HepG2 (cell line): Measurements from ENCODE around the gene P2RY8. TPM values are rescaled to one million over a fixed set of nuclear protein-coding genes. Genes with fewer than 3 reads are reported as not detected.
A peak's percentile ranks its signal among the peaks of the same experiment; 100 is the strongest.

ENCODE experiments used
- ATAC-seq: fragments of 200-7000 bp; cut with Tn5 transposase; 3 replicates; pipeline ENCODE4 v1.9.1; 2020; ENCODE audit warnings: mild to moderate bottlenecking, moderate library complexity
- BruUV-seq: library from RNA; stranded (reverse); fragments of 400-500 nt; replicated peaks from 2 replicates; lab custom pipeline; 2021; lab: Mats Ljungman, UMichigan
- CTCF ChIA-PET: fragments of 300-600 bp; formaldehyde crosslinking; extraction: SDS; loops from one replicate; lab custom pipeline; 2021; ENCODE audit warnings: low total read pairs, inconsistent platforms, low intra/inter-chr PET ratio; lab: Yijun Ruan, JAX
- POLR2A ChIA-PET: fragments of 350-600 bp; sonication (Branson Sonifier 250); formaldehyde crosslinking; loops from one replicate; lab custom pipeline; 2020; ENCODE audit warnings: antibody characterized with exemption, inconsistent platforms; lab: Yijun Ruan, JAX
- DNase-seq: peaks from one replicate; pipeline ENCODE4 v3.0.0-alpha.2; 2015; ENCODE audit warnings: low spot score
- FAIRE-seq: peaks from 3 replicates; lab custom pipeline; 2011; peaks lifted over from hg19 to GRCh38; lab: Jason Lieb, UNC
- H2AFZ ChIP-seq: one replicate; pipeline ENCODE4 v1.6.1; 2011; ENCODE audit warnings: low read length, inconsistent platforms
- H3K27ac ChIP-seq: fragments of 300-600 bp; 3 replicates; pipeline ENCODE4 v1.8.0; 2011; ENCODE audit warnings: mixed run types, mild to moderate bottlenecking, mixed read lengths, low read length, inconsistent platforms; ENCODE audit not compliant: insufficient read depth; ENCODE audit errors: extremely low read length
- H3K27me3 ChIP-seq, 2 experiments: fragments of 200-600 bp in 1 of 2; 2 replicates in 1 of 2; 3 replicates in 1 of 2; pipeline versions ENCODE4 v1.6.0 to v1.8.0; 2011; ENCODE audit warnings: low read length in 2 of 2, mild to moderate bottlenecking in 2 of 2, moderate library complexity in 2 of 2, inconsistent platforms in 1 of 2; ENCODE audit not compliant: insufficient read depth in 2 of 2, control insufficient read depth in 1 of 2
- H3K36me3 ChIP-seq, 2 experiments: fragments of 200-600 bp in 1 of 2; replicated peaks in 1 of 2; 2 replicates in 1 of 2; 3 replicates in 1 of 2; pipeline versions ENCODE4 v1.5.1 to v1.8.0; 2011; ENCODE audit warnings: low read length in 2 of 2, inconsistent platforms in 1 of 2; ENCODE audit not compliant: insufficient read depth in 2 of 2, control insufficient read depth in 1 of 2
- H3K4me1 ChIP-seq: 2 replicates; pipeline ENCODE4 v1.5.1; 2012; ENCODE audit warnings: low read length, inconsistent platforms; ENCODE audit not compliant: insufficient read depth
- H3K4me2 ChIP-seq: 2 replicates; pipeline ENCODE4 v1.6.0; 2011; ENCODE audit warnings: low read depth, low read length, inconsistent platforms
- H3K4me3 ChIP-seq, 3 experiments: fragments of 200-600 bp in 1 of 3; sonication (generic), shearing (Covaris generic) in 1 of 3; replicated peaks in 1 of 3; 2 replicates each; pipeline ENCODE4 v1.5.1; 2011 to 2016; ENCODE audit warnings: low read length in 3 of 3, inconsistent platforms in 2 of 3, low read depth in 2 of 3, mild to moderate bottlenecking in 2 of 3, control low read depth in 1 of 3, mixed read lengths in 1 of 3; ENCODE audit not compliant: insufficient read depth in 1 of 3
- H3K79me2 ChIP-seq: one replicate; pipeline ENCODE4 v1.6.1; 2011; ENCODE audit warnings: low read length, inconsistent platforms; ENCODE audit not compliant: insufficient read depth
- H3K9ac ChIP-seq: 2 replicates; pipeline ENCODE4 v1.6.0; 2011; ENCODE audit warnings: mild to moderate bottlenecking, low read depth, low read length, inconsistent platforms; ENCODE audit not compliant: insufficient read depth
- H3K9me3 ChIP-seq: 2 replicates; pipeline ENCODE4 v1.5.1; 2012; ENCODE audit warnings: mild to moderate bottlenecking, low read length
- H4K20me1 ChIP-seq: 2 replicates; pipeline ENCODE4 v1.6.0; 2011; ENCODE audit warnings: inconsistent platforms, mild to moderate bottlenecking, low read length, moderate library complexity; ENCODE audit not compliant: insufficient read depth
- CC2D1A ChIP-seq: sonication (generic); formaldehyde crosslinking; IDR thresholded peaks from 2 replicates; pipeline ENCODE4 v1.8.1; 2023; ENCODE audit warnings: mild to moderate bottlenecking, missing genetic modification reagents
- IKZF5 ChIP-seq: IDR thresholded peaks from 2 replicates; pipeline ENCODE4 v1.6.1; 2018; ENCODE audit warnings: missing genetic modification reagents, mild to moderate bottlenecking, missing compliant biosample characterization
- ZNF329 ChIP-seq: sonication (generic); formaldehyde crosslinking; IDR thresholded peaks from 2 replicates; pipeline ENCODE4 v1.9.0; 2021; ENCODE audit warnings: low read depth, mild to moderate bottlenecking, missing genetic modification reagents
- ZNF503 ChIP-seq: sonication (generic); formaldehyde crosslinking; IDR thresholded peaks from 2 replicates; pipeline ENCODE4 v1.4.0; 2020; ENCODE audit warnings: missing genetic modification reagents
- ZNF687 ChIP-seq: sonication (generic); formaldehyde crosslinking; IDR thresholded peaks from 2 replicates; pipeline ENCODE4 v1.5.1; 2020; ENCODE audit warnings: mild to moderate bottlenecking, missing genetic modification reagents, moderate library complexity
- WGBS: methylation state at CpG from one replicate; pipeline ENCODE4 v1.1.6; 2017; ENCODE audit warnings: low lambda C conversion rate; 5-methylcytosine and 5-hydroxymethylcytosine counted together
- in situ Hi-C: cut with HindIII; loops from 2 replicates; pipeline ENCODE4 v1.10.0; 2017; ENCODE audit warnings: low pct_unique_long_range_greater_than_20kb; ENCODE audit not compliant: extremely low pct_ligation_motif_present
- intact Hi-C: fragments of 100-400 bp; cut with micrococcal nuclease; formaldehyde crosslinking; loops from one replicate; pipeline ENCODE4 v1.10.0; 2022; ENCODE audit not compliant: unreplicated experiment
- polyA plus RNA-seq, 8 experiments: library from polyadenylated mRNA; depleted of rRNA in 3 of 8; stranded (reverse) in 7 of 8; unstranded in 1 of 8; fragments of >200 nt; fragmentation: Illumina TruSeq in 4 of 8; extraction: Trizol in 4 of 8; gene quantifications; 2 replicates each; pipeline versions ENCODE4 v1.2.1 to v1.2.3, GENCODE V29; 2011 to 2016; ENCODE audit warnings: low read depth in 4 of 8, missing spikeins in 1 of 8, mixed read lengths in 1 of 8; ENCODE audit not compliant: insufficient read depth in 1 of 8
- total RNA-seq, 5 experiments: library from RNA; depleted of rRNA; stranded (reverse); fragments of >200 nt; fragmentation: Illumina TruSeq; extraction: Trizol; gene quantifications; 2 replicates each; pipeline ENCODE4 v1.2.3, GENCODE V29; 2016; ENCODE audit warnings: low read depth in 1 of 5

The P2RY8 gene
- total and polyA plus RNA-seq, 2 of the 13 experiments (the other 11 are each of a cell fraction or from before 2014, with no cell fraction given): 1.0 to 1.3 TPM

GRCh38 chrX:1493412-1493811, 43.6 kb downstream of the P2RY8 start (continued):
- TF ChIP-seq ZNF687 (CRISPR knock-in tag): no peak
- no peak for TF ChIP-seq CC2D1A (CRISPR knock-in tag)
- TF ChIP-seq ZNF503 (CRISPR knock-in tag): no peak

GRCh38 chrX:1492421-1493012, 44.5 kb downstream of the P2RY8 start:
- no peaks in the 10 kb centered on the region for H3K36me3 ChIP-seq
- in situ Hi-C loops: no loop called here

More at GRCh38 chrX:1492421-1493012, 44.5 kb downstream of the P2RY8 start:
- TF ChIP-seq ZNF329 (CRISPR knock-in tag) (peak; percentile 99), IKZF5 (CRISPR knock-in tag) (no peak)
- TF ChIP-seq, all 625 proteins: peak for 1
- Histone ChIP-seq H3K9me3 (no peaks in the 10 kb centered on the region), H3K27ac (no peak overlapping the region), H4K20me1 (no peaks in the 10 kb centered on the region), H3K4me3 (no peak overlapping the region), H3K79me2 (no peaks in the 10 kb centered on the region), H2AFZ (no peak overlapping the region), H3K4me1 (no peaks in the 10 kb centered on the region), H3K4me2 (no peak overlapping the region), H3K9ac (no peak overlapping the region), H3K27me3 (no peaks in the 10 kb centered on the region)
- ChIA-PET CTCF (no interaction called here), POLR2A (no interaction called here)
- intact Hi-C loops: no loop called here
- no TSS peak for BruUV-seq
- DNase-seq: no peak
- ATAC-seq: peak; percentile 36
- no peak for FAIRE-seq
- WGBS: 58% methylated on average over 9 of the region's 9 CpGs
